GM12864 (cell line): Measurements from ENCODE around the gene RNFT2.
A peak's percentile ranks its signal among the peaks of the same experiment; 100 is the strongest.

ENCODE experiments used
- DNase-seq: peaks from one replicate; pipeline ENCODE4 v3.0.0-alpha.2; 2011; ENCODE audit warnings: low read depth
- H3K4me3 ChIP-seq: 2 replicates; pipeline ENCODE4 v1.5.1; 2011; ENCODE audit warnings: mild to moderate bottlenecking, low read depth, low read length, control low read depth
- TF ChIP-seq, protein P1 (sequence below): IDR thresholded peaks from 2 replicates; pipeline ENCODE4 v1.5.1; 2011; ENCODE audit warnings: low read depth, mild to moderate bottlenecking, moderate library complexity, low read length, control low read depth, inconsistent platforms; ENCODE audit errors: missing control alignments

The RNFT2 gene

GRCh38 chr12:116861320-116861719 is 123.2 kb downstream of the RNFT2 start:
- TF ChIP-seq, protein P1, sequence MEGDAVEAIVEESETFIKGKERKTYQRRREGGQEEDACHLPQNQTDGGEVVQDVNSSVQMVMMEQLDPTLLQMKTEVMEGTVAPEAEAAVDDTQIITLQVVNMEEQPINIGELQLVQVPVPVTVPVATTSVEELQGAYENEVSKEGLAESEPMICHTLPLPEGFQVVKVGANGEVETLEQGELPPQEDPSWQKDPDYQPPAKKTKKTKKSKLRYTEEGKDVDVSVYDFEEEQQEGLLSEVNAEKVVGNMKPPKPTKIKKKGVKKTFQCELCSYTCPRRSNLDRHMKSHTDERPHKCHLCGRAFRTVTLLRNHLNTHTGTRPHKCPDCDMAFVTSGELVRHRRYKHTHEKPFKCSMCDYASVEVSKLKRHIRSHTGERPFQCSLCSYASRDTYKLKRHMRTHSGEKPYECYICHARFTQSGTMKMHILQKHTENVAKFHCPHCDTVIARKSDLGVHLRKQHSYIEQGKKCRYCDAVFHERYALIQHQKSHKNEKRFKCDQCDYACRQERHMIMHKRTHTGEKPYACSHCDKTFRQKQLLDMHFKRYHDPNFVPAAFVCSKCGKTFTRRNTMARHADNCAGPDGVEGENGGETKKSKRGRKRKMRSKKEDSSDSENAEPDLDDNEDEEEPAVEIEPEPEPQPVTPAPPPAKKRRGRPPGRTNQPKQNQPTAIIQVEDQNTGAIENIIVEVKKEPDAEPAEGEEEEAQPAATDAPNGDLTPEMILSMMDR: no peak
- peak overlapping the region; percentile 7; the same call in 1 of the 2 replicates for H3K4me3 ChIP-seq
- peak; percentile 43 for DNase-seq

GRCh38 chr12:116862167-116862566 is 124.1 kb downstream of the RNFT2 start:
- H3K4me3 ChIP-seq: no peak overlapping the region
- TF ChIP-seq, protein P1: no peak
- no peak for DNase-seq

DNA sequence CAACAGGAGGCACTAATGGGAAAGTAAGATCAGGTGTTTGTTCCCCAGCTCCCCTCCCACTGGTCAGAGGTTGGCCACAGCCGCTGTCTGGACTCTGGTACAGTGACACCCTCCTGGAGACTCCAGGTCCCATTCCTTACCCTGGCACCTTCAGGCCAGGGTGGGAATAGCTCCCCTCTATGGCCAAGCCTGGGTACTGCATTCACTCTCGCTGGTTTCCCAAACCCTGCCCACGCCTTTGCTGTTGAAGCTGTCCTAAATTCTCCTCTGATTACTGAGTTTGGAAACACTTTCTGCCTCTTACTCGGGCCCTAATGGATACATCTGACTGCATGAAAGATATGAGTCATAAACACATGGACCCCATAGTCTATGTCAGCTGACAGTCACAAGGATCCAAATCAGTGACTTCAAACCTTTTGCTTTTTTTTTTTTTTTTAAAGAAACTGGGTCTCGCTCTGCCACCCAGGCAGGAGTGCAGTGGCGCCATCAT is 125.2 kb downstream of the RNFT2 start:
- DNase-seq: no peak
- TF ChIP-seq, protein P1: peak; percentile 86
- H3K4me3 ChIP-seq: no peak overlapping the region

GRCh38 chr12:116864371-116865160 is 126.5 kb downstream of the RNFT2 start:
- no peak overlapping the region for H3K4me3 ChIP-seq
- TF ChIP-seq, protein P1: no peak
- DNase-seq: no peak

DNA sequence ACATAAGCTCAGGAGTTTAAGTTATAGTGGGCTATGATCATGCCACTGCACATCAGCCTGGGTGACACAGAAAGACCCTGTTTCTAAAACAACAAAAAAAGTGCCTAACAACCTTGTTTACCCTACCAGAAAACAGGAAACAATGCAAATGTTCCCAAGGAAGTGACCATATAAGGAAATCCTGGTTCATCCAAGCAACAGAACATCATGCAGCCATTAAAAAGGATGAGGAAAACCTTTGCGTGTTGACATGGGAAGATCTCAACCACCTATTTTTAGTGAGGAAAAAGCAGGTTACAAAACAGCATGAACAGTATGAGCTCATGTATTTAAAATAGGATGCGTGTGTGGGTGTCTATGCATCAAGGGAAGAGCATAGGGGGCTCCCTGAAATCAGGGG is 129.4 kb downstream of the RNFT2 start:
- TF ChIP-seq, protein P1: no peak
- DNase-seq: no peak
- H3K4me3 ChIP-seq: no peak overlapping the region

GRCh38 chr12:116870306-116870705 is 132.2 kb downstream of the RNFT2 start:
- H3K4me3 ChIP-seq: no peak overlapping the region
- no peak for DNase-seq
- TF ChIP-seq, protein P1: no peak
